ENCODE data around the gene SCAPER.

DNA sequence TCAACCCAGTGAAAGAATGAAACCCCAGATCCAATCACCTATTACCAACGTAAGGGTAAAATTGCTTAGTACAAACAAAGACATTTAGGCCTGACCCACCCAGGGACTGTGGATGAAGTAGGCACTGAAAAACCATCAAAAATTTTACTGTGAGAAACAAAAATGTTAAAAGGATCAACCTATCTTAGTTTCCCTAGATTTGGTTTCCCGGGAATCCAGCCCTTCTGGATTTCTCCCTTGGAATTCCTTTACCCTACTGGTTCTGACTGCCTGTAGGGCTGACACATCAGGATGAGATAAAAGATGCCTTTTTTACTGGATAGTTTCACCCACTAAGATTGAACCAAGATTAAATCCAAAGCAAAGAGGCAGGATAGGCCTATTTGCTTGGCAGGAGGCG is 102.7 kb downstream of the SCAPER start:
- TF ChIP-seq FOXK2 (IDR thresholded peaks at IDR 0.05) (no peak), SP1 (IDR thresholded peaks at IDR 0.05) (no peak), TARDBP (IDR thresholded peaks at IDR 0.05) (no peak), FOXM1 (IDR thresholded peaks at IDR 0.05; ENCODE audit: borderline replicate concordance) (no peak), ELF4 (IDR thresholded peaks at IDR 0.05) (no peak), BHLHE40 (IDR thresholded peaks at IDR 0.05; ENCODE audit: borderline replicate concordance) (no peak), ZNF384 (IDR thresholded peaks at IDR 0.05) (no peak), CTBP1 (IDR thresholded peaks at IDR 0.05; ENCODE audit: borderline replicate concordance) (no peak), SUZ12 (IDR thresholded peaks at IDR 0.05) (no peak), FOXA1 (IDR thresholded peaks at IDR 0.05) (no peak), NFRKB (IDR thresholded peaks at IDR 0.05) (no peak)

Data from HEK293T (cell line).